ENCODE measurements around the gene NGF.

The NGF gene

DNA sequence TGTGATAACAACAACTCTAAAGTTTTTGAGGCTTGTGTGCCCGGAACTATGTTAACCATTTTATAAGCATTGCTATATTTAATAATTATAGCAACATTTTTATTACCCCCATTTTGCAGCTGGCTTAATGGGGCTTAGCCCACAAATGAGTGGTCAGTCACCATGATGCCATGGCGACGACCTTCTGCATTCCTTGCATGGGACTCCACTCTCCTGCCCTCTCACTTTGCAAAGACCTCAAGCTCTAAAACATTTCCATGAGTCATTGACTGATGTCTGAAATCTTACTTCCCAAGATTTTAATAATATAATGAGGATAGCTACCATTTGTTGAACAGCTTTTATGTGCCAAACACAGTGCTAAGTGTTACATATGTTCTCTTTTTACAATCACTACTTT is 15.4 kb downstream of the NGF start:
- Histone ChIP-seq H3K36me3 (ENCODE audit: control insufficient read depth in 1 of 2, insufficient read depth in 2 of 2, low read length in 2 of 2) (no peaks in the 10 kb centered on the region), H3K9ac (ENCODE audit: low read length) (no peak overlapping the region), H3K4me2 (ENCODE audit: low read length) (no peak overlapping the region), H3K14ac (ENCODE audit: low read length) (no peak overlapping the region), H4K91ac (ENCODE audit: low read depth, low read length) (no peak overlapping the region), H4K12ac (ENCODE audit: low read depth, low read length) (no peak overlapping the region), H3K9me3 (ENCODE audit: insufficient read depth, low read depth, low read length) (no peaks in the 10 kb centered on the region), H3K27ac (ENCODE audit: low read depth, low read length) (no peak overlapping the region), H3K79me2 (ENCODE audit: control insufficient read depth, insufficient read depth, low read length, poor library complexity) (no peaks in the 10 kb centered on the region), H3K4me3 (ENCODE audit: low read depth, low read length) (no peak overlapping the region), H3K4me1 (ENCODE audit: control insufficient read depth in 1 of 2, insufficient read depth in 2 of 2, low read length in 2 of 2) (peaks cover 0 to 2% of the 10 kb centered on the region in 2 experiments), H3K4ac (ENCODE audit: low read depth, low read length) (no peak overlapping the region), H4K8ac (ENCODE audit: low read depth, low read length) (no peak overlapping the region), H3K27me3 (ENCODE audit: insufficient read depth, low read length) (no peaks in the 10 kb centered on the region), H2BK120ac (ENCODE audit: insufficient read depth, low read length, poor library complexity) (no peak overlapping the region), H3K79me1 (ENCODE audit: low read length) (no peaks in the 10 kb centered on the region), H2AK5ac (ENCODE audit: low read length) (no peak overlapping the region), H2BK5ac (ENCODE audit: low read depth, low read length, poor library complexity) (no peak overlapping the region), H2BK12ac (ENCODE audit: low read length) (no peak overlapping the region), H3K23ac (ENCODE audit: low read length) (no peak overlapping the region), H3K18ac (ENCODE audit: low read length) (no peak overlapping the region), H2AFZ (ENCODE audit: insufficient read depth, low read length, poor library complexity) (no peak overlapping the region)
- no CpG with 5 or more reads among the region's 3 CpGs for WGBS (ENCODE audit: extremely low coverage, insufficient coverage, insufficient read length)
- DNase-seq, result no peak

GRCh38 chr1:115320377-115320776 is 17.7 kb downstream of the NGF start:
- H3K18ac ChIP-seq (ENCODE audit: low read length), result no peak overlapping the region
- no peak overlapping the region for H3K4me2 ChIP-seq (ENCODE audit: low read length)
- H2AFZ ChIP-seq (ENCODE audit: insufficient read depth, low read length, poor library complexity), result no peak overlapping the region
- no peak overlapping the region for H3K4me3 ChIP-seq (ENCODE audit: low read depth, low read length)
- H2BK5ac ChIP-seq (ENCODE audit: low read depth, low read length, poor library complexity), result no peak overlapping the region
- no peak overlapping the region for H3K14ac ChIP-seq (ENCODE audit: low read length)
- DNase-seq, result peak; percentile 59 to 80
- no peak overlapping the region for H4K12ac ChIP-seq (ENCODE audit: low read depth, low read length)
- H3K9ac ChIP-seq (ENCODE audit: low read length), result no peak overlapping the region
- H3K4me1 ChIP-seq (ENCODE audit: control insufficient read depth in 1 of 2, insufficient read depth in 2 of 2, low read length in 2 of 2), result peaks cover 0 to 2% of the 10 kb centered on the region in 2 experiments
- no peaks in the 10 kb centered on the region for H3K79me1 ChIP-seq (ENCODE audit: low read length)
- no peak overlapping the region for H3K27ac ChIP-seq (ENCODE audit: low read depth, low read length)
- no peak overlapping the region for H4K91ac ChIP-seq (ENCODE audit: low read depth, low read length)
- H3K27me3 ChIP-seq (ENCODE audit: insufficient read depth, low read length), result no peaks in the 10 kb centered on the region
- no peak overlapping the region for H3K23ac ChIP-seq (ENCODE audit: low read length)
- H2BK12ac ChIP-seq (ENCODE audit: low read length), result no peak overlapping the region
- H3K36me3 ChIP-seq (ENCODE audit: control insufficient read depth in 1 of 2, insufficient read depth in 2 of 2, low read length in 2 of 2), result no peaks in the 10 kb centered on the region
- H4K8ac ChIP-seq (ENCODE audit: low read depth, low read length), result no peak overlapping the region
- no peaks in the 10 kb centered on the region for H3K9me3 ChIP-seq (ENCODE audit: insufficient read depth, low read depth, low read length)
- H2AK5ac ChIP-seq (ENCODE audit: low read length), result no peak overlapping the region
- H3K79me2 ChIP-seq (ENCODE audit: control insufficient read depth, insufficient read depth, low read length, poor library complexity), result no peaks in the 10 kb centered on the region
- H2BK120ac ChIP-seq (ENCODE audit: insufficient read depth, low read length, poor library complexity), result no peak overlapping the region
- WGBS (ENCODE audit: extremely low coverage, insufficient coverage, insufficient read length), result no CpG with 5 or more reads among the region's 6 CpGs
- H3K4ac ChIP-seq (ENCODE audit: low read depth, low read length), result no peak overlapping the region

GRCh38 chr1:115319706-115320105 is 18.3 kb downstream of the NGF start:
- Histone ChIP-seq H3K14ac (ENCODE audit: low read length) (no peak overlapping the region), H4K91ac (ENCODE audit: low read depth, low read length) (no peak overlapping the region), H3K27me3 (ENCODE audit: insufficient read depth, low read length) (no peaks in the 10 kb centered on the region), H3K79me1 (ENCODE audit: low read length) (no peaks in the 10 kb centered on the region), H3K4me1 (ENCODE audit: control insufficient read depth in 1 of 2, insufficient read depth in 2 of 2, low read length in 2 of 2) (peaks cover 4 to 5% of the 10 kb centered on the region in 2 experiments), H3K9me3 (ENCODE audit: insufficient read depth, low read depth, low read length) (no peaks in the 10 kb centered on the region), H3K18ac (ENCODE audit: low read length) (no peak overlapping the region), H2AFZ (ENCODE audit: insufficient read depth, low read length, poor library complexity) (no peak overlapping the region), H3K27ac (ENCODE audit: low read depth, low read length) (no peak overlapping the region), H3K4me2 (ENCODE audit: low read length) (no peak overlapping the region), H2BK120ac (ENCODE audit: insufficient read depth, low read length, poor library complexity) (no peak overlapping the region), H2BK5ac (ENCODE audit: low read depth, low read length, poor library complexity) (no peak overlapping the region), H3K9ac (ENCODE audit: low read length) (no peak overlapping the region), H3K23ac (ENCODE audit: low read length) (no peak overlapping the region), H2AK5ac (ENCODE audit: low read length) (no peak overlapping the region), H3K4ac (ENCODE audit: low read depth, low read length) (no peak overlapping the region), H3K4me3 (ENCODE audit: low read depth, low read length) (no peak overlapping the region), H4K12ac (ENCODE audit: low read depth, low read length) (no peak overlapping the region), H2BK12ac (ENCODE audit: low read length) (no peak overlapping the region), H3K79me2 (ENCODE audit: control insufficient read depth, insufficient read depth, low read length, poor library complexity) (no peaks in the 10 kb centered on the region), H4K8ac (ENCODE audit: low read depth, low read length) (no peak overlapping the region), H3K36me3 (ENCODE audit: control insufficient read depth in 1 of 2, insufficient read depth in 2 of 2, low read length in 2 of 2) (no peaks in the 10 kb centered on the region)
- no peak for DNase-seq
- no CpG with 5 or more reads among the region's 5 CpGs for WGBS (ENCODE audit: extremely low coverage, insufficient coverage, insufficient read length)

- Histone ChIP-seq H4K8ac (ENCODE audit: low read depth, low read length) (no peak overlapping the region), H3K79me2 (ENCODE audit: control insufficient read depth, insufficient read depth, low read length, poor library complexity) (no peaks in the 10 kb centered on the region), H3K4ac (ENCODE audit: low read depth, low read length) (no peak overlapping the region), H2BK120ac (ENCODE audit: insufficient read depth, low read length, poor library complexity) (no peak overlapping the region), H3K4me3 (ENCODE audit: low read depth, low read length) (no peak overlapping the region), H3K23ac (ENCODE audit: low read length) (no peak overlapping the region), H3K36me3 (ENCODE audit: control insufficient read depth in 1 of 2, insufficient read depth in 2 of 2, low read length in 2 of 2) (no peaks in the 10 kb centered on the region), H3K14ac (ENCODE audit: low read length) (no peak overlapping the region), H2BK12ac (ENCODE audit: low read length) (no peak overlapping the region), H3K4me2 (ENCODE audit: low read length) (no peak overlapping the region), H4K12ac (ENCODE audit: low read depth, low read length) (no peak overlapping the region), H2AFZ (ENCODE audit: insufficient read depth, low read length, poor library complexity) (no peak overlapping the region), H2BK5ac (ENCODE audit: low read depth, low read length, poor library complexity) (no peak overlapping the region), H3K79me1 (ENCODE audit: low read length) (no peaks in the 10 kb centered on the region), H3K27me3 (ENCODE audit: insufficient read depth, low read length) (no peaks in the 10 kb centered on the region), H3K9ac (ENCODE audit: low read length) (no peak overlapping the region), H4K91ac (ENCODE audit: low read depth, low read length) (no peak overlapping the region), H3K27ac (ENCODE audit: low read depth, low read length) (no peak overlapping the region), H2AK5ac (ENCODE audit: low read length) (no peak overlapping the region), H3K18ac (ENCODE audit: low read length) (no peak overlapping the region), H3K9me3 (ENCODE audit: insufficient read depth, low read depth, low read length) (no peaks in the 10 kb centered on the region), H3K4me1 (ENCODE audit: control insufficient read depth in 1 of 2, insufficient read depth in 2 of 2, low read length in 2 of 2) (peaks cover 4 to 5% of the 10 kb centered on the region in 2 experiments)
- no CpG with 5 or more reads among the region's 11 CpGs for WGBS (ENCODE audit: extremely low coverage, insufficient coverage, insufficient read length)
- DNase-seq, result no peak
Observed at GRCh38 chr1:115317101-115318012, 20.7 kb downstream of the NGF start.

All from trophoblast cell (in vitro differentiated cells and primary cell).